ENCODE measurements around the gene UGT1A1. TPM values are rescaled to one million over a fixed set of nuclear protein-coding genes. Genes with fewer than 3 reads are reported as not detected.

Gene UGT1A1
- total RNA-seq, 1 donor from 2014 or later = not detected

DNA sequence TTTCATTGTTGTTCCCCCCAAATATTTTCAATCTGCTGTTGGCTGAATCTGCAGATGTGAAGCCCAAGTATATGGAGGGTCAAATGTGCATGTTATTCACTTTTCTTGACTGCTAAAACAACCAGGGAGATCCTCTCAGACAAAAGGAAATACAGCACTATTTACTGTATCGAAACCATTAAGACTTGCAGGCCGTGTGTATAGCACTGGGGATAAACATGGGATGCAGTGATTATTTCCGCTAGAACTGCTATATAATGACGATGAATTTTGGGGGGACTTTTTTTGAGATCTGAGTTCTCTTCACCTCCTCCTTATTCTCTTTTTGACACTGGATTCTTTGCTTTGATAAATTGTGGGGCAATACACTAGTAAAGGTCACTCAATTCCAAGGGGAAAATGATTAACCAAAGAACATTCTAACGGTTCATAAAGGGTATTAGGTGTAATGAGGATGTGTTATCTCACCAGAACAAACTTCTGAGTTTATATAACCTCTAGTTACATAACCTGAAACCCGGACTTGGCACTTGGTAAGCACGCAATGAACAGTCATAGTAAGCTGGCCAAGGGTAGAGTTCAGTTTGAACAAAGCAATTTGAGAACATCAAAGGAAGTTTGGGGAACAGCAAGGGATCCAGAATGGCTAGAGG, 3.5 kb upstream of the UGT1A1 start:
- no peak for DNase-seq (ENCODE audit: low read depth, low spot score)

DNA sequence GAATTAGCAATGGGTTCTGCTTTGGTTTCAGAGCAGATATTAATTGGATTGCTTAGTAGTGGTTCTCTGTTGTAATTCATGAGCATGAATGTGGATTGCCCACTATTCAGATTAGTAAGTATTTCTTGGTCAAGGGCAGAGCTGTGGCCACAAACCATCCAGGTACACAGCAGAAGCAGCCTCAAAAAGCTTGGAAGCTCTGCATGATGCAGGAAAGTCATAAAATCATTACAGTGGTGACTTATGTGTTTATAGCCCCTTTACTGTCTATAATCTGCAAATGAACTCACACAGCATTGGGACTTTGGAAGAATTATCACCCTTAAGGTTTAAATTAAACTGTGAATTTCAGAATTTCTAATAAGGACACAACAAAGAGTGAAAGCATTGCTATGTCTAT, 1.9 kb upstream of the UGT1A1 start:
- no peak for DNase-seq (ENCODE audit: low read depth, low spot score)

DNA sequence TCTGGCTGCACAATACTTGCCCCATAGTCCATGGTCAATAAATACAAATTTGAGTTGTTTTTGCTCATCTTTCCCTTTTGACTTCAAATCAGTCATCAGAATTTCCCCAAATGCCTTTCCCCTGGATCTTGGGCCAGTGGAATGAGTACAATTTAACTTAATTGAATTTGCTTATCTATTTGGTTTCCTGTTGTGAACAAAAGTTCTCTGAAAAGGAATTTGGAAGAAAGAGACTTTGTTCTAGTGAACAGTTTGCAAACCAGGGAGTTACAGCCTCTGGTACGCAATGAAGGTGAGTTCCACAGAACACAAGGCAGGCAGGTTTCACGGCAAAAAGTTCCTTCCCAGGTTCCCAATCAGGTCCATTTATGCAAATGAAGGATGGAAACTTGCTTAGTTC, 1.2 kb upstream of the UGT1A1 start:
- no peak for DNase-seq (ENCODE audit: low read depth, low spot score)

DNA sequence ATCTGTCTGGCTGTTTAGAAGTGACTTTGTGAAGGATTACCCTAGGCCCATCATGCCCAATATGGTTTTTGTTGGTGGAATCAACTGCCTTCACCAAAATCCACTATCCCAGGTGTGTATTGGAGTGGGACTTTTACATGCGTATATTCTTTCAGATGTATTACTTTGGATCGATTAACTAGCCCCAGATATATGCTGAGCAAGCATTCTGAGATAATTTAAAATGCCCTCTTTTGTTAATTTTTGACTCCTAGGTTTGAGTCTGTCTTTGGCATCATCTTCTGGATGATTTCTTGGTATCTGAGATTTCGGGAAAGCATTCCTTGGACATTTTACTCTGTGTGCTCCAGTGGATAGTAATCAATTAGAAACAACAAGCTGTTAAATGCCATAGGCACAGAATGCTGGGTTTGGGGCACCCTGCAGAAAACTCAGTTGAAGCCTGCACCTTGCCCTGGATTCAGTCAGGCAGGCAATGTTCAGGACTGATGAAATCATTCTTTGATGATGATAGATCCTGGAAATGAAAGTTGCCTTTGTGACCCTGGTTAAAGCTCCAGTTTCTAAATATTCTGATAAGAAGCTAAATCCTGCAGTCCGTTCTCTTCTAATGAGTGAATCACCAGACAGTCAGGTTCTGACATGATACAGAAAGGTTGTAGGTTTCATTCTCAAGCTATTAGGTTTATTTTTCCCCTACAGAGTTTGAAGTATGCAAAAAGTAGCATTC, 1.1 kb downstream of the UGT1A1 start:
- no peak for DNase-seq (ENCODE audit: low read depth, low spot score)

DNA sequence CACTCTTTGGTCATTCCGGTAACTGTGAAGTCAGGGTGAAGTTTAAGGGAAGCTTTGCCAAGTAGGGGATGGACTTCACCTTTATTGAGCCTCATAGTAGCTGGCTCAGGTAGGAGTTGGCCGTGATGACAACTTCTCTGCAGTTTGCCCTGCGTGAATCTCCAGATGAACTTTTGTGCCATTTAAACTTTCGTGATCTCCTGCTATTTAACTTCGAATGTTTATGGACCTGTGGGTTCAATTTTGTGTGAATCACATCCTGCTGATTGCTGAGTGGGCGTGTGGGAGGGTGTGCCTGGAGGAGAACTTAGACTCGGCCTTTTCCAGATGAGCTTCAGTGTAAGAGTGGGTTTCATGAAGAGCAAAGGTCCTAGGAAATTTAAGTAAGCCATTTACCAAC, 4.2 kb downstream of the UGT1A1 start:
- DNase-seq (ENCODE audit: low read depth, low spot score) = no peak

DNA sequence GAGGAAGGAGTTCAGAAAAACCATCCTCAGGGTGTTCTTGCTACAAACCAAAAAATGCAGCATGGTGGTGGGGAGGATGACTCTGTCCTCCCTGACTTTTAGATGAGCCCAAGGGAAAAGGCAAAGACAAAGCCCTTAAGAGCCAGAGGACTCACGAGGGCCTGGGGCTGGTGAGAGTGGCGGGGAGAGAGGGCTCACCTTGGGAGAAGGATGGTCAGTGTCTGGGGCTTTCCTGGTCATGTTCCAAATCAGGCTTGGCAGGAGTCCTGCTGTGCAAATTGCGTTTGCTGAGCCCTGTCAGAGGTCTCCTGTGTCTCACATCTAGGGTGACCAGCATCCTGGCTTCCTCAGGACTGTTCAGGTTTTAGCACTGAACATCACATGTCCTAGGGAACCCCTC, 4.7 kb downstream of the UGT1A1 start:
- no peak for DNase-seq (ENCODE audit: low read depth, low spot score)

DNA sequence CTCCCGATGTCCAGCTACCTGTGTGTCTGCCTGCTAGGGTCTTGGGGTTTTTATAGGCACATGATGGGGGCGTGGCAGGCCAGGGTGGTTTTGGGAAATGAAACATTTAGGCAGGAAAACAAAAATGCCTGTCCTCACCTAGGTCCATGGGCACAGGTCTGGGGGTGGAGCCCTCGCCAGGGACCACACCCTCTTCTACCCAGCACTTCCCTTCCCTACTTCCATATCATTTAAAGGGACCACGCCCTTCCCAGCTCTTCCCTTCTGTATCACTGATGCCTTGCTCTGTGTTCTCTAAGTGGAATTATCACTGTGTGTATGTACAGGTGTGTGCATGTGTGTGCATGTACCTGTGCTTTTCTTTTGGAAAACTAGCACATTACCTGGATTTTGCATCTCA, 6.3 kb downstream of the UGT1A1 start:
- DNase-seq (ENCODE audit: low read depth, low spot score) = no peak

DNA sequence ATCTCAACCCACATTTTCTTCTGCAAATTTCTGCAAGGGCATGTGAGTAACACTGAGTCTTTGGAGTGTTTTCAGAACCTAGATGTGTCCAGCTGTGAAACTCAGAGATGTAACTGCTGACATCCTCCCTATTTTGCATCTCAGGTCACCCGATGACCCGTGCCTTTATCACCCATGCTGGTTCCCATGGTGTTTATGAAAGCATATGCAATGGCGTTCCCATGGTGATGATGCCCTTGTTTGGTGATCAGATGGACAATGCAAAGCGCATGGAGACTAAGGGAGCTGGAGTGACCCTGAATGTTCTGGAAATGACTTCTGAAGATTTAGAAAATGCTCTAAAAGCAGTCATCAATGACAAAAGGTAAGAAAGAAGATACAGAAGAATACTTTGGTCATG, 8.0 kb downstream of the UGT1A1 start:
- no peak for DNase-seq (ENCODE audit: low read depth, low spot score)

DNA sequence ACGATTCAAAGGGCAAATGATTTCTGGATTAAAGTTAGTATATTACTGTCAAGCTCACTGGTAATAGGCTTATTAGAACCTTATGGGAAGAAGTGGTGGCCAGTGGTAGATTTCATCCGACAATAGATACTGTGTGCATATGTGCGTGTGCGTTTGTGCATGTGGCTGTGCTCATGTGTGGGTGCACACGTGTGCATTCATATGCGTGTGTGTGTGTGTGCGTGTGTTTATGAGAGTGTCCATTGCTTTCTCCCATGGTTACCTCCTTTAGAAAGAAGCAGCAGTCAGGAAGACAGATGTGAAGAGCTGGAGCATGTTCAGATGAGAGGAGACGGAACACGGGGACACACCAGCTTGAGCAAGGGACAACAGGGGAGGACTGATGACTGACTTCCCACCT, 9.2 kb downstream of the UGT1A1 start:
- DNase-seq (ENCODE audit: low read depth, low spot score) = no peak

DNA sequence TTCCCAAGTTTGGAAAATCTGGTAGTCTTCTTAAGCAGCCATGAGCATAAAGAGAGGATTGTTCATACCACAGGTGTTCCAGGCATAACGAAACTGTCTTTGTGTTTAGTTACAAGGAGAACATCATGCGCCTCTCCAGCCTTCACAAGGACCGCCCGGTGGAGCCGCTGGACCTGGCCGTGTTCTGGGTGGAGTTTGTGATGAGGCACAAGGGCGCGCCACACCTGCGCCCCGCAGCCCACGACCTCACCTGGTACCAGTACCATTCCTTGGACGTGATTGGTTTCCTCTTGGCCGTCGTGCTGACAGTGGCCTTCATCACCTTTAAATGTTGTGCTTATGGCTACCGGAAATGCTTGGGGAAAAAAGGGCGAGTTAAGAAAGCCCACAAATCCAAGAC, 12.1 kb downstream of the UGT1A1 start:
- no peak for DNase-seq (ENCODE audit: low read depth, low spot score)

DNA sequence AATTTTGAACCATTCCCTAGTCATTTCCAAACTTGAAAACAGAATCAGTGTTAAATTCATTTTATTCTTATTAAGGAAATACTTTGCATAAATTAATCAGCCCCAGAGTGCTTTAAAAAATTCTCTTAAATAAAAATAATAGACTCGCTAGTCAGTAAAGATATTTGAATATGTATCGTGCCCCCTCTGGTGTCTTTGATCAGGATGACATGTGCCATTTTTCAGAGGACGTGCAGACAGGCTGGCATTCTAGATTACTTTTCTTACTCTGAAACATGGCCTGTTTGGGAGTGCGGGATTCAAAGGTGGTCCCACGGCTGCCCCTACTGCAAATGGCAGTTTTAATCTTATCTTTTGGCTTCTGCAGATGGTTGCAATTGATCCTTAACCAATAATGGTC, 12.5 kb downstream of the UGT1A1 start:
- DNase-seq (ENCODE audit: low read depth, low spot score) = no peak

DNA sequence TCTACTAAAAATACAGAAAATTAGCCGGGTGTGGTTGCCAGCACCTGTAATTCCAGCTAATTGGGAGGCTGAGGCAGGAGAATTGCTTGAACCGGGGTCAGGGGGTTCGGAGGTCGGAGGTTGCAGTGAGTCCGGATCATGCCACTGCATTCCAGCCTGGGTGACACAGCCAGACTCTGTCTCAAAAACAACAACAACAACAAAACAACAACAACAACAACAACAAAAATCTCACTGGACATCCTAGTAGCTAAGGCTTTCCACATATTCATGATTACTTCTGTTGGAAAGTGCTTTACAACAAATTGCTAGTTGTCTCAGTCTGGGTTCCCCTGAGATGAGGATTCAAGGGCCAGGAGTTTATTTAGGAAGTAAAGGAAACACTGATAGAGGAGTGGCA, 13.8 kb downstream of the UGT1A1 start:
- DNase-seq (ENCODE audit: low read depth, low spot score) = no peak

DNA sequence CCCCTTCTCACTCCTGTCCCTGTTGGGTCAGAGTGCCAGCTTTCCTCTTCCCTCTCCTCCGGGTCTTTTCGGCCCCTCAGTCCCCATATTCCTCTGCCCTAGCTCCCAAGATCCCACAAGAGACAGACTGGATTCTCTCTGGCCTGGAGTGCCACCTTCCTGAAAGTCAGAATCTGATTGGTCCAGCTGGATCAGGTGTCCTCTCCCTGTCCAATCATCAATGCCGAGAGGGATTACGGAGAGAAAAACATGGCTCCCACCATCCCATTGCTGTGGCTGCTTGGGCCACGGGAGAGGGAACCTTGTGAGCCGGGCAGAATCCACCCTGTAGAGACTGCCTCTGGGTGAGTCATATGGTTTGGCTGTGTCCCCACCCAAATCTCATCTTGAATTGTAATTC, 15.3 kb downstream of the UGT1A1 start:
- DNase-seq (ENCODE audit: low read depth, low spot score) = no peak

DNA sequence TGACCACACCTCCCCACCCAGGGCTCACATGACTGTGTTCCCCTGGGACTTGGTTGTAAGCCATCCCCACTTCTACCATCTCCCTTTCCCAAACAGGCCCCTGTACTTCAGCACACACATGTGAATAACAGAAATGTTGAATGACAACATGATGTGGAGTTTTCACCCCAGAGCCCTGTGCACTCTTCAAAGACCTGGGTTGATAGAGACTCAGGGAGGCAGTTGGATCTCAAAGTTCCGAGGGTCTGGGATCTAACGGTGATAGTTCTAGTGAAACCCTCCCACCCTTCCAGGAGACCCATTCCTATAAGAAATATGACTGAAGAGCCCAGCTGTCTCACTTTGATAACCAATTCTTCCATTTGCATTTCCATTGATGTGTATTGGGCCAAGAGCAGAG, 18.0 kb downstream of the UGT1A1 start, which contains the start of gene MROH2A:
MROH2A (plus strand) TSS at position 301 of the 400 bp plus-strand sequence. CDS start 1,029 bp downstream, outside the sequence.
- DNase-seq (ENCODE audit: low read depth, low spot score) = no peak

DNA sequence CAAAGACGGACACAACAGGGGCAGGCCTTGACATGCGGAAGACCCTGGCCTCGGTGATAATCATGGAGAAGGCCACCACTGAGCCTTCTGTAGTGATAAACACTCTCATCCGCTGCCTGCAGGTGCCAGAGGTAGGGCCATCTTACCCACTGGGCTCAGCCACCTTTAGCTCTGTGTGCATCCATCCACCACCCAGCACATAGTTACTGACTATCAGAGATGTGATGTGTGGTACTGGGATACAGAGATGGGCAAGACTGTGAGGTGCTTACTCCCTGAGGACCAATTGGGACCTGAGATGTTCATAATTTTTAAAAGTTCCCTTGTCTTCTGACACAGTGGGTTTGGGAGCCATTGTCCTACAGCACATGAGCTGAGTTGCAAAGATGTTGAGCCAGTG, 19.7 kb downstream of the UGT1A1 start:
- no peak for DNase-seq (ENCODE audit: low read depth, low spot score)

DNA sequence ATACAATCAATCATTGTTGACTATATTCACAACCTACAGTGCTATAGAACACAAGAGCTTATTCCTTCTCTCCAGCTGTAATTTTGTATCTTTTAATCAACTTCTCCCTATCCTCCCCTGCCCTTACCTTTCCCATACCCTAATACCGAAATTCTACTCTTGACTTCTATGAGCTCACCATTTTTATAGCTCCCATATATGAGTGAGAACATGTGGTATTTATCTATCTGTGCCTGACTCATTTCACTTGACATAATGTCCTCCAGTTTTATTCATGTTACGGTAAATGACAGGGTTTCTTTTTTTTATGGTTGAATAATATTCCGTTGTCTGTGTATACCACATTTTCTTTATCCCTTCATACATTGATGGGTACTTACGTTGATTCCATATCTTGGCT, 20.7 kb downstream of the UGT1A1 start:
- DNase-seq (ENCODE audit: low read depth, low spot score) = no peak

DNA sequence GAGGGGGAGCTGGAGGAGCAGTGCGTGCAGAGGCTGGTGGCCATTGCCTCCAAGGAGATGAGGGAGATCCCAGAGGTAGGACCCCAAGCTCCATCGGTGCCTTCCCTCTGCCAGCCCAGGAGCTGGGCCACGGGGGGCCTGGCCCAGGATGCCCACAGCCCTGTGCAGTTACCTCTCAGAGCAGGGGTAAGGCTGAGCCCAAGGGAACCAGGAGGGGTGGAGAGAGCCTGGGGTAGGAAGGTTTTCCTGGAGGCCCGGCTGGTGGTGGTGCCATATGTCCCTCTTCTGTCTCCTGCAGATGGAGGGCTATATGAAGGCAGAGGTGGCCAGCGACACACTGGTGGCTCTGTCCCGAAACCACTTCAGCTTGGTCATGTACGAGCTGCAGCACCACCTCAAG, 29.5 kb downstream of the UGT1A1 start:
- no peak for DNase-seq (ENCODE audit: low read depth, low spot score)

DNA sequence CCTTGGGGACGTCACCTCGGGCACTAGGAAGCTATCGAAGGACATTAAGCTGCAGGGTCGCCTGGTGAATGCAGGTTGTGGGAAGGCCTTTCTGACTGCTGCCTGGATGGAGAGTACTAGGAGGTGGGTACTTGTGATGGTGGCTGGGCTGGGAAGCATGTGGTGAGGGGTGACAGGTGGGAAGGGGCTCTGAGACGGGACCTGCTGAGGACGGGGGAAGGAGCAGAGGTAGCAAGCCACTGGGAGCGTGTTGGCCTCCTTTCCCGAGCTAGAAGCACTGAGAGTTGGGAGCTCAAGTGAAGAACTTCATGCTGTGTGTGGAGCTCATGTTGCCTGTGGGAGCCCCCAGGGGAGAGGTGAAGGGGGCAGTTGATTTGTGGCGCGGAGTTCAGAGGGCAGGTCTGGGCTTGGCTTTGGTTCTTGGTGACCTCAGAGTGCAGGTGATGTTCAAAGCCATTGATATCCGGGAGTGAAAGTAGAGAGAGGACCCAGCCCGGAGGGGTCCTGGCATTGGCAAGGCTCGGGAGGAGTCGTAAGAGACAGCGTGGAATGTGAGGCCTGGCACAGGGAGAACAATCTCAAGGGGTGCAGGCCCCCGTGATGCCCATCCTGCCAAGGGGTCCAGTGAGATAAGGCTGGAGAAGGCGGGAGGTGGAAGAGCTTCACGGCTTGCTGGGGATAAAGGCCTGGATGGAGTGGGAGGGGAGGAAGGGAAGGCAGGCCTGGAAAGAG, 31.2 kb downstream of the UGT1A1 start:
- no peak for DNase-seq (ENCODE audit: low read depth, low spot score)

DNA sequence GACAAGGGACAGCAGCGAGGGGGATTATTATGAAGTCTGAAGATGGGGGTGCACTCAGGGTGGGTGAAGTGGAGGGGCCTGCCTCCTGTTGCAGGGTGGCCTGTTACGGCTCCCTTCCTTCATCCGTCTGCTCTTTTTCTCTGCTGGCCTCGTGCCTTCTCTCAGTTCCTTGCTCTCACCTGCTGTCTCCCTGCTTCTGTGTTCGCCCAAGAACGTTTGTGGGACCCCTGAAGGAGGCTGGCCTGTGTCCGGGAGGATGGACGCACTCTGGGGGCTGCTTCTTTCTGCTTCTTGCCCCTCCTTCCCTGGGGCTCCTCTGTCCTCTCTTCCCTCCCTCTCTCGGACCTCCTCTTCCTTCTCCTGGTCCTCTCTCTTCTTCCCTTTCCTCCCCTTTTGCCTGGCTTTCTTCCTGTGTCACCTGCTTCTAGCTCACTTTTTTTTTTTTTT, 31.8 kb downstream of the UGT1A1 start:
- DNase-seq (ENCODE audit: low read depth, low spot score) = no peak

DNA sequence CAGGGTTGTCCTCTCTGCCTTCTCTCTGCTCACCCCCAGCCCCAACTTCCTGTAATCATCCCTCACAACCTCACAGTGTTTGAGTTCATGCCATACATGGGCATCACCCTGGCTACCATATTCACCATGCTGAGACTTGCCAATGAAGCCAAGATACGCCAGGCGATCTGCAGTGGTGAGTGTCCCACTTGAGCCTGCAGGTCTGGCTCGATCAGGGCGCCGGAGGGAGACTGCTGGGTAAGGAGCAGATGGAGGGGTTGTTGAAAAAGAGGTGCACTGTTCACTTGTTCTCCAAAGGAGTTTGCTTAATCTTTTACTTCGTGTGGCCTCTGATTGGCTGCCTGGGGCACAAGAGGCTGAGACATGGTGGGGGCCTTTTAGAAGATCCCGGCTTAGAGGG, 32.6 kb downstream of the UGT1A1 start:
- no peak for DNase-seq (ENCODE audit: low read depth, low spot score)

DNA sequence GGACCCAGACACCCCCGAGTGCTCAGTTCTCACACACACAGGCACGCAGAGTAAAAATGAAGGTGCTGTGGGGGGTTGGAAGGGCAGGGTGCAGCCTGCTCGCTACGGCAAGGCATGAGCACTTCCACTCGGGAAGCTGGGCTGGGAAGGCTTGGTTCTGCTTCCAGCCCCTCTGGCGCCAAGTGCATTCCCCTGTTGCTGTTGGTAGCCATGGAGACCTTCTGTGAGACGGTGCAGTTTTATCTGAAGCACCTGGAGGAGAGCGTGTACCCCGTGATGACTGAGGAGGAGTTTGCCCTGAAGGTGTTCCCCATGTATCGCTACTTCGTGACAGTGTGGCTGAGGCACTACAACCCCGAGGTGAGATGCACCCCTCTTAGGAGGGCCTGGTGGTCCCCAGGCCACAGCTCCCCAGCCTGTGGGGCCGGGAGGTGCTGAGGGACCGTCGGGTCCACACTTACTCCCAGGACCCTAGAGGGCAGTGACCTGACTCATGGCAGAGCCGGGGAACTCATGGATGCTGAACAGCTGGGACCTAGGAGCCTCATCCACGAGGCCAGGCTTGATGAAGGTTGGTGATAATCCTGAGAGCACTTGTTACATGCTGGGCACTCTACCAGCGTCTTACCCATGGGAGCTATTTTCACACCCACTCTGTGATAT, 33.5 kb downstream of the UGT1A1 start:
- no peak for DNase-seq (ENCODE audit: low read depth, low spot score)

DNA sequence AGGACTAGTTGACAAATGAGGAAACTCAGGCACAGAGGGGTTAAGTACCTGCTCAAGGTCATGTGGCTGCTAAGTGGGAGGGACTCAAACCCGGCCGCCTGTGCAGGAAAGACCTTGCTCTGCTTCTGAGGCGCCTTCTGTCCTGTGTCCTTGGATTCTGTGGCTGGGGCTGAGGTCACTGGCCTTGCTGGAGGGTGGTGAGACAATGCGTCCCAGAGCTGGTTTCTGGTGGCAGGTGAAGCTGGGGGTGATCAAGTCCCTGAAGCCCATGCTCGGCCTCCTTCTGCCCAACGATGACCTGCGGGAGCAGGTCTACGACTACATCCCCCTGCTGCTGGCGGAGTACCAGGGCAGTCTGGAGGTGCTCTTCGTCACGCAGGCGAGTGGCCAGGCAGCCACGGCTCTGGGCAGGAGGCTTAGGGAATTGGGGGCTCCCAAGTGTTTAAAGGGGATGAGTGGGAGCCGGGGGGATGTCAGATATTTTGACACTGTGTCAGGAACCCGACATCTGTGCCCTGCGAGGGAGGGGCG, 34.1 kb downstream of the UGT1A1 start:
- no peak for DNase-seq (ENCODE audit: low read depth, low spot score)

Data from pulmonary artery endothelial cell (primary cell).